Measurements from ENCODE around the gene IL17RD.

- TF ChIP-seq EZH2 (IDR thresholded peaks at IDR 0.05; ENCODE audit: insufficient read depth, poor library complexity, severe bottlenecking) (no peak), EZH2phosphoT487 (IDR thresholded peaks at IDR 0.05; ENCODE audit: insufficient read depth, low read depth) (no peak)
These were observed 4.2 kb downstream of the IL17RD start for GRCh38 chr3:57160765-57161538.

Measured in GM23248 (cell line).